Astrocyte (in vitro differentiated cells and primary cell): ENCODE results near the gene HLA-DPB1. TPM values are rescaled to one million over a fixed set of nuclear protein-coding genes. Genes with fewer than 3 reads are reported as not detected.

ENCODE experiments used
- DNase-seq: peaks from one replicate; pipeline ENCODE4 v3.0.0-alpha.2; 2010; ENCODE audit warnings: low read depth
- FAIRE-seq: peaks from 2 replicates; lab custom pipeline; 2011; peaks lifted over from hg19 to GRCh38; lab: Jason Lieb, UNC
- H2AFZ ChIP-seq: 2 replicates; pipeline ENCODE4 v1.6.0; 2012; ENCODE audit warnings: low read depth, low read length, inconsistent platforms
- H3K27ac ChIP-seq: 2 replicates; pipeline ENCODE4 v1.5.1; 2011; ENCODE audit warnings: low read depth, low read length, inconsistent platforms
- H3K27me3 ChIP-seq: 2 replicates; pipeline ENCODE4 v1.6.0; 2011; ENCODE audit warnings: low read length, inconsistent platforms; ENCODE audit not compliant: insufficient read depth
- H3K36me3 ChIP-seq: 2 replicates; pipeline ENCODE4 v1.5.1; 2011; ENCODE audit warnings: low read length, inconsistent platforms; ENCODE audit not compliant: insufficient read depth
- H3K4me1 ChIP-seq: 2 replicates; pipeline ENCODE4 v1.5.1; 2011; ENCODE audit warnings: low read length, inconsistent platforms; ENCODE audit not compliant: insufficient read depth
- H3K4me2 ChIP-seq: 2 replicates; pipeline ENCODE4 v1.6.0; 2012; ENCODE audit warnings: low read length, inconsistent platforms
- H3K4me3 ChIP-seq: 2 replicates; pipeline ENCODE4 v1.5.1; 2011; ENCODE audit warnings: low read depth, mild to moderate bottlenecking, low read length, inconsistent platforms; ENCODE audit not compliant: insufficient read depth
- H3K79me2 ChIP-seq: 2 replicates; pipeline ENCODE4 v1.6.0; 2012; ENCODE audit warnings: mild to moderate bottlenecking, low read length, inconsistent platforms; ENCODE audit not compliant: insufficient read depth
- H3K9ac ChIP-seq: 2 replicates; pipeline ENCODE4 v1.6.0; 2012; ENCODE audit warnings: mild to moderate bottlenecking, low read length, inconsistent platforms
- H3K9me3 ChIP-seq: 2 replicates; pipeline ENCODE4 v1.5.1; 2012; ENCODE audit warnings: low read depth, mild to moderate bottlenecking, low read length, inconsistent platforms; ENCODE audit not compliant: insufficient read depth
- H4K20me1 ChIP-seq: 2 replicates; pipeline ENCODE4 v1.6.0; 2012; ENCODE audit warnings: low read length, inconsistent platforms; ENCODE audit not compliant: insufficient read depth
- H3K27ac Mint-ChIP-seq: one replicate; pipeline ENCODE4 v1.8.0; 2021; ENCODE audit warnings: mild to moderate bottlenecking, mixed read lengths; ENCODE audit not compliant: unreplicated experiment
- H3K27me3 Mint-ChIP-seq: one replicate; pipeline ENCODE4 v1.8.0; 2021; ENCODE audit warnings: low read depth, mixed read lengths; ENCODE audit not compliant: unreplicated experiment
- H3K36me3 Mint-ChIP-seq: one replicate; pipeline ENCODE4 v1.8.0; 2021; ENCODE audit warnings: low read depth, mixed read lengths; ENCODE audit not compliant: unreplicated experiment
- H3K4me1 Mint-ChIP-seq: one replicate; pipeline ENCODE4 v1.8.0; 2021; ENCODE audit warnings: low read depth, mixed read lengths; ENCODE audit not compliant: unreplicated experiment
- H3K4me3 Mint-ChIP-seq: one replicate; pipeline ENCODE4 v1.8.0; 2021; ENCODE audit warnings: mild to moderate bottlenecking, moderate library complexity, mixed read lengths; ENCODE audit not compliant: unreplicated experiment
- H3K9me3 Mint-ChIP-seq: one replicate; pipeline ENCODE4 v1.8.0; 2021; ENCODE audit warnings: mild to moderate bottlenecking, mixed read lengths; ENCODE audit not compliant: unreplicated experiment
- EZH2 ChIP-seq: IDR thresholded peaks from 2 replicates; pipeline ENCODE4 v1.6.1; 2012; ENCODE audit warnings: mild to moderate bottlenecking, low read length, inconsistent platforms; ENCODE audit not compliant: insufficient read depth
- total RNA-seq: library from RNA; stranded (reverse); gene quantifications from 2 replicates; pipeline ENCODE4 v1.2.1, GENCODE V29; 2021
- TF ChIP-seq, protein P1 (sequence below): IDR thresholded peaks from 2 replicates; pipeline ENCODE4 v1.5.1; 2011; ENCODE audit warnings: low read depth, mild to moderate bottlenecking, inconsistent platforms, low read length, moderate library complexity; ENCODE audit not compliant: insufficient read depth

Gene HLA-DPB1
- total RNA-seq, 1 donor from 2014 or later = 3.4 TPM

DNA sequence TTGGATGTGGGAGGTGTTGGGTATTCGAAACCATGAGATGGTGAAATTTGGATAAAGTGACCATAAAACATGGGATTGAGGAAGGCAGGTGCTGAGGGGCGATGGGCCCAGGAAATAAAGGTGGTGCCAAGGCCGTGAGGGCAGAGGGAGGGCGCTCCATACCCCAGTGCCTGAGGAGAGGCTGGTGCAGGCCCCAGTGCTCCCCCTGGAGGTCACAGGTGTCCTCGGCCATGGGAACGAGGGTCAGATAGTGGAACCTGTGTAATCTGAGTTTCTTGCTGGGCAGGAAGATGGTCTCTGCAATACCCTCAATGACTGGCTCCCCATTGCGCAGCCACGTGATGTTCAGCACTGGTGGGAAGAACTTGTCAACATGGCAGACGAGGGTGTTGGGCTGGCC is 16.2 kb downstream of the HLA-DPB1 start:
- Mint-ChIP-seq H3K27ac (no peak overlapping the region), H3K4me3 (no peak overlapping the region), H3K36me3 (no peaks in the 10 kb centered on the region), H3K9me3 (no peaks in the 10 kb centered on the region), H3K4me1 (peaks cover 1% of the 10 kb centered on the region), H3K27me3 (peaks cover 18% of the 10 kb centered on the region)
- Histone ChIP-seq H3K4me2 (no peak overlapping the region), H3K9me3 (no peaks in the 10 kb centered on the region), H3K9ac (no peak overlapping the region), H3K4me3 (no peak overlapping the region), H3K4me1 (no peaks in the 10 kb centered on the region), H2AFZ (no peak overlapping the region), H3K36me3 (no peaks in the 10 kb centered on the region), H3K27me3 (peaks cover 3% of the 10 kb centered on the region), H4K20me1 (no peaks in the 10 kb centered on the region), H3K27ac (no peak overlapping the region), H3K79me2 (no peaks in the 10 kb centered on the region)
- TF ChIP-seq, protein P1, sequence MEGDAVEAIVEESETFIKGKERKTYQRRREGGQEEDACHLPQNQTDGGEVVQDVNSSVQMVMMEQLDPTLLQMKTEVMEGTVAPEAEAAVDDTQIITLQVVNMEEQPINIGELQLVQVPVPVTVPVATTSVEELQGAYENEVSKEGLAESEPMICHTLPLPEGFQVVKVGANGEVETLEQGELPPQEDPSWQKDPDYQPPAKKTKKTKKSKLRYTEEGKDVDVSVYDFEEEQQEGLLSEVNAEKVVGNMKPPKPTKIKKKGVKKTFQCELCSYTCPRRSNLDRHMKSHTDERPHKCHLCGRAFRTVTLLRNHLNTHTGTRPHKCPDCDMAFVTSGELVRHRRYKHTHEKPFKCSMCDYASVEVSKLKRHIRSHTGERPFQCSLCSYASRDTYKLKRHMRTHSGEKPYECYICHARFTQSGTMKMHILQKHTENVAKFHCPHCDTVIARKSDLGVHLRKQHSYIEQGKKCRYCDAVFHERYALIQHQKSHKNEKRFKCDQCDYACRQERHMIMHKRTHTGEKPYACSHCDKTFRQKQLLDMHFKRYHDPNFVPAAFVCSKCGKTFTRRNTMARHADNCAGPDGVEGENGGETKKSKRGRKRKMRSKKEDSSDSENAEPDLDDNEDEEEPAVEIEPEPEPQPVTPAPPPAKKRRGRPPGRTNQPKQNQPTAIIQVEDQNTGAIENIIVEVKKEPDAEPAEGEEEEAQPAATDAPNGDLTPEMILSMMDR = no peak
- TF ChIP-seq EZH2 = no peak
- DNase-seq (no peak), FAIRE-seq (no peak)

DNA sequence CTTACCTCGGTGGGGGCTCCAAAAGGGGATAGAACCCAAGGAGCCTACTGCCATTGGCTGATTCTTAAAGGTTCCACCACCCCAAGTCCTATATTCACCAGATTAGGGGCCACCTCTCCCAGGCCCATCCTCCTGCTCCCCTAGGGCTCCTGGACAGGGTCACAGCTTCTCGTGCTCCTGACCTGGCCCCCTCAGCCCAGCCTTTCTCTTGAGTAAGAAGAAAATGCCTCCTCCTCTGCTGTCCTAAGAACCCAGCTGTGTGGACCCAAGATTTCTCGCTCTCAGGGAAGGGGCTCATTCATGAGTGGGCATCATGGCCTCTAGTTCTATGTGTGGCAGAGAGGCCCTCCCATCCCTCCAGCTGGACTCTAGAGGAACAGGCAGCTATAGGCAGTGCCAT is 16.6 kb downstream of the HLA-DPB1 start:
- no peak overlapping the region for H3K9ac ChIP-seq
- peaks cover under 1% of the 10 kb centered on the region for H3K9me3 Mint-ChIP-seq

DNA sequence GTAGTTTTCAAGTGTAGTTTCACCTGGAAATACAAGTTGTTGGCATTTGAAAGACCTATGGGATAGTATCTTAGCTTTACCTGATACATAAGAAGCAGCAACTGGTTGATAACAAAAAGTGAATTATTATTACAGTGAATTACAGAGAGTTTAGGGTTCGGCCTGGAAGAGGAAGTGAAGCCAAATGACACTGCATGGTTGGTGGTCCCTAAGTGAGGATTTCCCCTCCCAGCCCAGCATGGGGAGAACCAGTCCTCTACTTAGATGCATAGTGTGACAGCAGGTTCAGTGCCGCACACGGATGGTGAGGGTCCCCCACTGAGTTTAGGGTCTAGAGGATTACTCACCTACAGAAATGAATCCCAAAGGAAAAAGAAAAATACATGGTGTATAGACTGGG is 18.1 kb downstream of the HLA-DPB1 start:
- Histone ChIP-seq H3K9ac (no peak overlapping the region), H2AFZ (no peak overlapping the region), H3K4me1 (no peaks in the 10 kb centered on the region), H3K4me2 (no peak overlapping the region), H3K27ac (no peak overlapping the region), H3K4me3 (no peak overlapping the region), H3K79me2 (no peaks in the 10 kb centered on the region), H4K20me1 (no peaks in the 10 kb centered on the region), H3K27me3 (peaks cover 5% of the 10 kb centered on the region), H3K9me3 (no peaks in the 10 kb centered on the region), H3K36me3 (no peaks in the 10 kb centered on the region)
- DNase-seq = no peak
- Mint-ChIP-seq H3K4me3 (no peak overlapping the region), H3K36me3 (no peaks in the 10 kb centered on the region), H3K27ac (no peak overlapping the region), H3K9me3 (peaks cover 9% of the 10 kb centered on the region), H3K4me1 (peaks cover 1% of the 10 kb centered on the region), H3K27me3 (peaks cover 20% of the 10 kb centered on the region)
- no peak for FAIRE-seq
- TF ChIP-seq, protein P1 = no peak
- TF ChIP-seq EZH2 = no peak

More for the DNA sequence above, 16.6 kb downstream of the HLA-DPB1 start:
- TF ChIP-seq, protein P1 = no peak
- TF ChIP-seq EZH2 = no peak
- no peak overlapping the region for H3K27ac ChIP-seq
- no peaks in the 10 kb centered on the region for H3K9me3 ChIP-seq
- no peak overlapping the region for H3K4me2 ChIP-seq
- Mint-ChIP-seq H3K27me3 (peaks cover 19% of the 10 kb centered on the region), H3K27ac (no peak overlapping the region), H3K36me3 (no peaks in the 10 kb centered on the region), H3K4me3 (no peak overlapping the region), H3K4me1 (peaks cover 1% of the 10 kb centered on the region)
- no peaks in the 10 kb centered on the region for H3K79me2 ChIP-seq
- no peak overlapping the region for H3K4me3 ChIP-seq
- no peaks in the 10 kb centered on the region for H4K20me1 ChIP-seq
- H3K27me3 ChIP-seq = peaks cover 3% of the 10 kb centered on the region
- H3K36me3 ChIP-seq = no peaks in the 10 kb centered on the region
- FAIRE-seq (no peak), DNase-seq (no peak)
- H2AFZ ChIP-seq = no peak overlapping the region
- H3K4me1 ChIP-seq = no peaks in the 10 kb centered on the region
